Fibroblast of mammary gland (primary cell): ENCODE results near the gene TMEM254.

Experiments used
- DNase-seq: peaks from one replicate; pipeline ENCODE4 v3.0.0-alpha.2; 2010; ENCODE audit warnings: low read depth
- H3K4me3 ChIP-seq: 2 replicates; pipeline ENCODE4 v1.5.1; 2011; ENCODE audit warnings: low read depth, mild to moderate bottlenecking, low read length, moderate library complexity; ENCODE audit not compliant: control insufficient read depth
- CTCF ChIP-seq: conservative IDR thresholded peaks from 2 replicates; pipeline ENCODE4 v1.5.1; 2011; ENCODE audit warnings: low read depth, low read length, inconsistent platforms; ENCODE audit not compliant: control insufficient read depth, insufficient read depth

The TMEM254 gene

GRCh38 chr10:80046629-80047441 lies 31.6 kb upstream of the TMEM254 start:
- no peak overlapping the region for H3K4me3 ChIP-seq
- peak; percentile 62 for DNase-seq
- peak; percentile 94 for TF ChIP-seq CTCF

DNA sequence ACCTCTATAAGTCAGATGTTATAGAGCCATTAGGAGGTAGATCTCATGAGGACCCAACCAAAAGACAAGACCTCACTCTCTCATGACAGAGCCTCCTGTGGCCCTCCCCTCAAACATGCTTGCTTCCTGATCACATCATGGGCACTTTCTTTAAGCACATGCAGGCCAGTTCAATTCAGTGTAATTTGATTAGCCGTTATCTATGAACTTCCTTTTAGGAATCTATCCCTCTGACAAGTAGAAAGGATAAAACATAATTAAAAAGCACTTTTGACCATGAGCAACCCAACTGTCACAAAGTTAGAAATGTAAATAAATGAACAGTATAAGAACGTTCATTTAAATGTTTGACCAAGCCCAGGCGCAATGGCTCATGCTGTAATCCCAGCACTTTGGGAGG lies 27.7 kb upstream of the TMEM254 start:
- H3K4me3 ChIP-seq = no peak overlapping the region
- no peak for DNase-seq
- TF ChIP-seq CTCF = no peak

DNA sequence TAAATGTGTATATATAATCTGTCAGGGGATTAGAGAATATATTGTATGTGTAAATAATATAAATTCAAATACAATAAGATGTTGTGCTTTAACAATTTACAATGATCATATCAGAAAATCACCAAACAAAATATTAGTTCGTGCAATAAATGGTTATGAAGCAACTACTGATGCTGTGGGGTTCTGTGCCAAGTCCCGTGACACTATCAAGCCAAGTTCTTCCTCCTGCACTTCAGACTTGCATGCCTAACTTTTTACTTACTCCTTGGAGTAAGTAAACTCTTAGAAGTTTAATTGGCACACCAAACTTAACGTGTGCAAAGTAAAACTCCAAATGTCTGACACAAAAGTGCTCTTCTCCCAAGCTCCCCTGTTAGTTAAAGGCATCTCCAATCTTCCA lies 26.5 kb upstream of the TMEM254 start:
- DNase-seq = no peak
- no peak for TF ChIP-seq CTCF
- no peak overlapping the region for H3K4me3 ChIP-seq

DNA sequence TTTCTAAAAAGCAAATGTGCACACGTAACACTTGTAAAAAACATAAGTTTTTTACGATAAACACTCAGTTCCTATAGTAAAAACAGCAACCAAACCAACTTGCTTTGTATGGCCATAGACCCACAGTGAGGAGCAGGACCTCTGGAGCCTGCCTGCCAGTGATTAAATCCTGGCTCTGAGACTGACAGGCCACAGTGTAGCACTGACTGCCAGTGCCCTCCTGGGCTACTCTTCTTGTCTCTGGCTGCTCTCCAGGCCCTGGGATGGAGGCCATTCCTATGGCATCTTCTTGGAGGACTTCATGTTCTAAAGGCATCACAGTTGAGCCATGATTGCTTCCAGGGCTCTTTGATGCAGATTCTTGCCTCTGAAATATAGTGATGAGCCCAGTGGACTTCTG lies 22.7 kb upstream of the TMEM254 start:
- no peak for DNase-seq
- TF ChIP-seq CTCF = no peak
- H3K4me3 ChIP-seq = no peak overlapping the region

- H3K4me3 ChIP-seq = no peak overlapping the region
- DNase-seq = no peak
- TF ChIP-seq CTCF = no peak
Measured at GRCh38 chr10:80057171-80057570, 21.3 kb upstream of the TMEM254 start.

DNA sequence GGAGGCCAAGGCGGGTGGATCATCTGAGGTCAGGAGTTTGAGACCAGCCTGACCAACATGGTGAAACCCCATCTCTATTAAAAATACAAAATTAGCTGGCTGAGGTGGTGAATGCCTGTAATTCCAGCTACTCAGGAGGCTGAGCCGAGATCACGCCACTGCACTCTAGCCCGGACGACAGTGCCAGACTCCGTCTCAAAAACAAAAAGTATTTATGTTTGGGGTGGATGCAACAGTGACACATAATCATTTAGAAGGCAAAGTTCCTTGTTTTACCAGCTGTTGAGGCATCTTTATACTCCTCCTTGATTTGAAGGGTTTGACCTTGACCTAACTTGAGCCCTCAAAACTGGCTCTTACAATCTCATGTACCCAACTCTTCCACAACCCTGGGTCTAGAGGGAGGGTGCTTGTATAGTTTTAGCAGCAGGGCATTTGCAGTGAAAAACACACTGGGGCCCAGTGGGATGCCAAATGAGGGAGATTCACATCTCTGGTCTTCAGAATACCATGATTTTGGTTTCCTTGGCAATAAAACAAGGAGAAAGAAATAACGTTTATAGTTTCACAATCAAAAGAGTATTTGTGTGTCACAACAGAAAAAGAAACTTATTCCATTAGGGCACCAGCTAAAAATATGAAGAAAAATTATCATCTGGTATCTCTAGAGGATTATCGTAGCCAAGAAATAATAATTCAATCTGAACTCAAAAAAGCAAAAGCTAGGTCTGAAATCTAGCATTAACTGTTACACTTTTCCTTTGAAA lies 14.2 kb upstream of the TMEM254 start:
- TF ChIP-seq CTCF = no peak
- H3K4me3 ChIP-seq = no peak overlapping the region
- no peak for DNase-seq
